Subcutaneous preadipocyte (primary cell): ENCODE measurements around the gene COL5A3. TPM values are rescaled to one million over a fixed set of nuclear protein-coding genes. Genes with fewer than 3 reads are reported as not detected.

Experiments used
- small RNA-seq: library from RNA; depleted of rRNA; stranded (forward); fragments of <200 nt; gene quantifications from one replicate; pipeline ENCODE3, GENCODE V24; 2012
- total RNA-seq: library from RNA; depleted of rRNA; stranded (reverse); fragments of >200 nt; gene quantifications from 2 replicates; pipeline ENCODE4 v1.2.3, GENCODE V29; 2012

Gene COL5A3
- total RNA-seq = 11.1 and 18.7 TPM in 2 replicates

DNA sequence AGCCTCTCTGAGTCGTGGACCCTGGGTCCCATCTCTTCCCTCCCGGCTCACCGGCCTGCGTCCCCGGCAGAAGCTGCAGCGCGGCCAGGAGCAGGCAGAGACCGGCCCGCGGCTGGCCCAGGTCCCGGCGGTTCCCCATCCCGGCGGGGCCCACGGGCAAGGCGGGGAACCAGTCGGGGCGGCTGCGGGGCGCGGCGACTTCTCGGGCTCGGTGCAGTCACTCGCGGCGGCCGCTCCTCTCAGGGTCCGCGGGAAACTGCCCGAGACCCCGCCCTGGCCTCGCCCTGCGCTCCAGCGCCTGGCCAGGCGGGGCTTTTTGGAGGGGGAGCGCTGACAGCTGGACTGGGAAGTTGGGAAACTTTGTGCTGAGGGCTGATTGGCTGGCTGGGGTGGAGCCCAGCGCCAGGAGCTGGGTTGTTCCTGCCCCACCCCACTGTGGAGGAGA is at the start of gene COL5A3:
Gene COL5A3, minus strand, starts transcription at position 258 of the 445 bp plus-strand sequence. Its CDS starts 119 bp downstream, at position 139.

DNA sequence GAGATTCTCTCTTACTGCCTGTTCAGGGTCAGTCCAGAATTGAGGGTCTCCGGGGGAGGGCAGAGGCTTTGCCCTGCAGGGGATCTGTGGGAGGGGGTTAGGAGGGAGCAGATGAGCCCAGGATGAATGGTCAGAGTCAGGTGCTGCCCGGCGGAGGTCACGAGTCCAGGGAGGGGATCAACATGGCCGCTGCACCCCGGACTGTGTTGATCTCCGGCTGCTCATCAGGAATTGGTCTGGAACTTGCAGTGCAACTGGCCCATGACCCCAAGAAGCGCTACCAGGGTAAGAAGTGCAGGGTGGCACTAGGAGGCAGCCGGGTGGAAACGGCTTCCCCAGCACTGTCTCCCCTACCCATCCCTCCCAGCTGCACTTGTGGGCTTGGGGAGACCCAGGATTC is 3.0 kb upstream of the COL5A3 start, which contains the start of gene RDH8:
Gene RDH8, plus strand, starts transcription at position 168 of the 400 bp plus-strand sequence. Its CDS starts 15 bp downstream, at position 183.

DNA sequence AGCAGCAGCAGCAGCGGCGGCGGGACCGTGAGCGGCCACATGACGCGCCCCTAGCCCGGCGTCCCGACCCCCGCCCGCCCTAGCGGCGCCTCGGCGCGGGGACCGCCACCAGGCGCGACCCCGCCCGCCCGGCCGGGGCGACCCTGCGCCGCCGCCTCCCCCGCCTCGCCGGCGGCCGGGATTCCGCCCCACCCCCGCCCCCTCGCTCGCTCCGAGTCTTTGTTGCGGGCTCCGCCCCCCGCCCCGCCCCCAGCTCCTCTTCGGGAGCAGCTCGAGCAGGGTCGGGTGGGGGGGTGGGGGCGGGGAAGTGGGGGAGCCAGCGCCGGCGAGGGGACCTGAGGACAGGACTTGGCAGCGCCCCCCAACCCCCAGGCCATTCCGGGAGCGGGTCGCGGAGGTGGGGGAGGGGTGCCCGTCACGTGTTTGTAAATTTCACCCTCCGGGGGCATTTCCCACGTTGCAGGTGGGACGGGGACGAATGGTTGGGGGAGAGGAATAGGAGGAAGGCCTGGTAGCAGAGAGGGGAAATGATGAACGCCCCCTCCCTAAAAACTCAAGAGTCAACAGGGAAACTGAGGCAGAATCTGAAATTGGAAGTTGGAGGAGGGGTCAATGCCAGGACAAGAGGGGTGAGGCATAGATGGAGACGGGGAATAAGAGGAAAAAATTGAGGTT is 73.8 kb downstream of the COL5A3 start, which contains the start of gene OLFM2:
Gene OLFM2, minus strand, starts transcription at position 190 of the 675 bp plus-strand sequence. Its CDS starts 149 bp downstream, at position 41.

Small RNA genes within 50 kb of the gene (small RNA-seq; reads per million reads assigned to genes)
- not detected for gene MIR5589

Other genes with a start within 250 kb of the COL5A3 start
- 5.5 and 9.6 TPM in 2 replicates for gene ZNF846, start 241.8 kb downstream of the COL5A3 start, total RNA-seq
- 19.2 and 19.8 TPM in 2 replicates for gene FBXL12, start 191.4 kb downstream of the COL5A3 start, total RNA-seq
- gene UBL5, start 182.6 kb downstream of the COL5A3 start, total RNA-seq = 123 and 193 TPM in 2 replicates
- gene PIN1, start 175.2 kb downstream of the COL5A3 start, total RNA-seq = 73.9 and 81.9 TPM in 2 replicates
- gene OLFM2, start 74.0 kb downstream of the COL5A3 start, total RNA-seq = 0.59 and 5.1 TPM in 2 replicates
- gene RDH8, start 3.0 kb upstream of the COL5A3 start, total RNA-seq = 0.39 TPM in 1 of 2 replicates, not detected in the other
- gene SHFL, start 75.8 kb upstream of the COL5A3 start, total RNA-seq = 13.1 and 16.2 TPM in 2 replicates
- gene ANGPTL6, start 92.2 kb upstream of the COL5A3 start, total RNA-seq = 0.37 TPM in 1 of 2 replicates, not detected in the other
- gene PPAN, start 95.9 kb upstream of the COL5A3 start, total RNA-seq = 35.6 and 45.5 TPM in 2 replicates
- gene P2RY11, start 101.2 kb upstream of the COL5A3 start, total RNA-seq = 2.9 and 3.5 TPM in 2 replicates
- 237 and 313 TPM in 2 replicates for gene EIF3G, start 109.4 kb upstream of the COL5A3 start, total RNA-seq
- 82.7 and 148 TPM in 2 replicates for gene DNMT1, start 184.4 kb upstream of the COL5A3 start, total RNA-seq
- gene S1PR2, start 220.8 kb upstream of the COL5A3 start, total RNA-seq = 37.5 and 56.1 TPM in 2 replicates
- 70.9 and 71.2 TPM in 2 replicates for gene MRPL4, start 241.7 kb upstream of the COL5A3 start, total RNA-seq